HG03558 (cell line): ENCODE results near the gene CDH9.

Experiments
- ATAC-seq: cut with Tn5 transposase; IDR thresholded peaks from one replicate; pipeline ENCODE4 v1.9.1; 2021; ENCODE audit warnings: moderate number of reproducible peaks; ENCODE audit not compliant: unreplicated experiment; ENCODE audit errors: extremely low read depth

Gene CDH9, protein sequence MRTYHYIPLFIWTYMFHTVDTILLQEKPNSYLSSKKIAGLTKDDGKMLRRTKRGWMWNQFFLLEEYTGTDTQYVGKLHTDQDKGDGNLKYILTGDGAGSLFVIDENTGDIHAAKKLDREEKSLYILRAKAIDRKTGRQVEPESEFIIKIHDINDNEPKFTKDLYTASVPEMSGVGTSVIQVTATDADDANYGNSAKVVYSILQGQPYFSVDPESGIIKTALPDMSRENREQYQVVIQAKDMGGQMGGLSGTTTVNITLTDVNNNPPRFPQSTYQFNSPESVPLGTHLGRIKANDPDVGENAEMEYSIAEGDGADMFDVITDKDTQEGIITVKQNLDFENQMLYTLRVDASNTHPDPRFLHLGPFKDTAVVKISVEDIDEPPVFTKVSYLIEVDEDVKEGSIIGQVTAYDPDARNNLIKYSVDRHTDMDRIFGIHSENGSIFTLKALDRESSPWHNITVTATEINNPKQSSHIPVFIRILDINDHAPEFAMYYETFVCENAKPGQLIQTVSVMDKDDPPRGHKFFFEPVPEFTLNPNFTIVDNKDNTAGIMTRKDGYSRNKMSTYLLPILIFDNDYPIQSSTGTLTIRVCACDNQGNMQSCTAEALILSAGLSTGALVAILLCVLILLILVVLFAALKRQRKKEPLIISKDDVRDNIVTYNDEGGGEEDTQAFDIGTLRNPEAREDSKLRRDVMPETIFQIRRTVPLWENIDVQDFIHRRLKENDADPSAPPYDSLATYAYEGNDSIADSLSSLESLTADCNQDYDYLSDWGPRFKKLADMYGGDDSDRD

DNA sequence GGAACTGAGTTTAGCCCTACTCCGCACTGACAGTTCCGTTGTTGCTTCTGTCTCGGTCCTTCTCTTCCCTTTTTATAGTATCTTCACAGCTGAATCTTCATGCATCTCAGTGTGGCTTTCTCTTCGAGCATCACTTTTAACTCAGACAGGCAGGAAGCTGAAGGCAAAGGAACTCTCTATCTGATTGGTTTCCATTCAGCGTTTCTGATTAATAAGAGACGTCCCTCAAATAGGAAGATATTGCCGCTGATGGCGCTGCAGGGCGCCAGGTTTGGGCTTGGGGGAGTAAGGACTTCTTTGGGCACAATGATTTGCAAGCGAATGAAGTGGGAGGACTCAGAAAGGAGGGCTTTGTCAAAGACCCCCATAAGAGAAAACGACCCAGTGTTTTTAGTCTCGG, at the start of gene CDH9:
Gene CDH9 (minus strand): TSS at position 111 of the 400 bp plus-strand sequence. CDS start 50,253 bp downstream, outside the sequence.
- no peak for ATAC-seq

DNA sequence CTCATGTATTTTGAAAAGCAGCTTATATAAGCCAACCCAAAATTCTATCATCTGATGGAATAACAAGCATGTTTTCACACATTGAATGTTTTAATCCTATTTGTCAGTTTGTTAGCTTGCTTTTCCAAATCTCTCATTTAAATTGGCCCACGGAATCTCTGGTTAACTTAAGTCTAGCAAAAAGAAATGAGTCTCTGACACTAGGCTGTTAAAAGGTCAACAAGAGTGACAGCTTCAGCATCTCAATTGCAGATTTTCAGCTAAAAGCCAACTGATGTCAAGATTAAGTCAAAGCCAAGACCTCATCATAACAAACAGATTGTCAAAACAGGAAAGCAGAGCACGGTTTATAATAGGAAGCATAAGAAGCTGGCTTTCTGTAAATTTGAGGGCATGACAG, 49.4 kb upstream of the CDH9 start:
- no peak for ATAC-seq

DNA sequence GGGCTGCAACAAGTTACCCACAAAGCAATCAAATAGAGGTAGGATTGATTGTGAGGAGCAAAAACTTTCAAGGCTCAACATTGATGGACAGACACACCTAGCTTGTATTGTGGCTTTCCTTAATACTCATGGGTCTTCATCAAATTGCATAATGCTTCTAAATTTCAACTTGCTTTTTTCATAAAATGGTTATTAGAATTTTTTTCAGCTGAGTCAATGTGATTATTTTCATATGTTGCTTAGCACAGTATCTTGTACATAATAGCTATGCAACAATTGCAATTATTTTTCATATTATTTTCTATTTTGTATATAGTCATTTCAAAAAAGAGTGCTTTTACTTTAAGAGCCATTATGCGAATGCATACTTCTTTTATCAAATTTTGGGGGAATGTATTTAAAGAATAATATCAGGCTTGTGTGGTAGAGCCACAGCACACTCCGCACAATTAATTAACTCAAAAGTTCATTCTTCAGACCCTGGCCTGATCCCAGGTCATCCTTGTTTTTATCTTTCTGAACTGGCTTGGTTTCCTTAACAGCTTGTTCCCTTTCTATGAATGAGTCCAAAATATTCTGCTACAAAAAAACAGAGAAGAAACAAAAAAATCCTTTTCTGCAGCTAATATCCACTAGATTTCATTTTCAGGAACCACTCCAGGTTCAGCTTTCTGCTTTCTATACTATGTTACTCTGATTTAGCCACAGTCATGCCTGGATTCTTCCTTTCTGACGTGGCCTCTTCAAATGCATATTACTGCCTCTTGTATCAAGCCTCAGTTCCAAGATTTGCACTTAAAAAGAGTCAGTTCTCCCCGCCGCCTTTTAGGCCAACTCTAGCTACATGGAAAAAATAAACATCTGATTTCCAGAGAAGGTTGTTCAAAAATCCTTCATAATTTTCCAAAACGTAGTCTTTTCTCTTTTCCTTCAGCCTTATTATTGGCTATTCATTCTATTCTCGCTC, 45.3 kb upstream of the CDH9 start:
- ATAC-seq: no peak

DNA sequence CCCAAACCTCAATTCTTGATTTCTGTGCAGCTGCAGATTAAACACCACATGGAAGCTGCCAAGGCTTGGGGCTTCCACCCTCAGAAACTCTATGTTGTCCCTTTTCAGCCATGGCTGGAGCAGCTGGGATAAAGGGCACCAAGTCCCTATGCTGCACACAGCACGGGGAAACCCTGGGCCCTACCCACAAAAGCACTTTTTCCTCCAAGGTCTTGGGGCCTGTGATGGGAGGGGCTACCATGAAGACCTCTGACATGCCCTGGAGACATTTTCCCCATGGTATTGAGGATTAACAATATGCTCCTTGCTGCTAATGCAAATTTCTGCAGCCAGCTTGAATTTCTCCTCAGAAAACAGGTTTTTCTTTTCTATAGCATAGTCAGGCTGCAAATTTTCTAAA, 41.8 kb upstream of the CDH9 start:
- ATAC-seq: no peak

DNA sequence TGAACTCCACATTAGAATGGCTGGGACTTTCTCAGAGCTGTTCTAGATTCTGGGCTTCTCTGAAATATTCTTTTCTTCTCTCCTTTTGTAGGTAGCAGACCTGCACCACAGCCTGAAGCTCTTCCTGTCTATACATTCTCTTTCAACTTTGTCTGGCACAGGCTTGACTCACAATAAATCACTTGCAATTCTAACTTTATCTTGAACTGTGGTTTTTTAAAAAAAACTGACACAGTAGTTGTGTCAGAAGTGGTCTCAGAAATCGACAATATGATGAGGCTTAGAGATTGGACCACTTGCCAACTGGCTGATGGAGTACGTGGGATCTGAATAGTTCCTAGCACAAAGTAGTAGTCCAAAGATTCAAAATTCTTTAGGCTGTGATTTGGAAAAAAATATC, 24.1 kb upstream of the CDH9 start:
- no peak for ATAC-seq

DNA sequence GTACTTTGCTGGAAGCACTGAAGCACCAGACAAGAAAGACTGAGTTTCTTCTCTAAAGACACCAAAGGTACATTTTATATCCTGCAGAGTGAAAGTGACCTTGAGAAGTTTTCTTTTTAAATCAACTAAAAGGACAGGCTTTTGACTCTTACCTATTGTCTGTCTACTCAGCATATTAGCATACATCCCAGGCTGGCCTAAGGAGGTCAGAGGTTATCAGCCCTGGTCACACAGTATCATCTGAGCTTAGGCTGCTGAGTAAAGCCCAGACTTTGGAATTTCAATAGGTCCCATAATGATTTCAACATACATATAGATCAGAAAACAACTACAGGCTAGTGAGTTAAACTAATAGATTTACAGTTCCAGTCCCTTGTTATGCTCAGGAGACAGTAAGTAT, 10.1 kb upstream of the CDH9 start:
- ATAC-seq: no peak

DNA sequence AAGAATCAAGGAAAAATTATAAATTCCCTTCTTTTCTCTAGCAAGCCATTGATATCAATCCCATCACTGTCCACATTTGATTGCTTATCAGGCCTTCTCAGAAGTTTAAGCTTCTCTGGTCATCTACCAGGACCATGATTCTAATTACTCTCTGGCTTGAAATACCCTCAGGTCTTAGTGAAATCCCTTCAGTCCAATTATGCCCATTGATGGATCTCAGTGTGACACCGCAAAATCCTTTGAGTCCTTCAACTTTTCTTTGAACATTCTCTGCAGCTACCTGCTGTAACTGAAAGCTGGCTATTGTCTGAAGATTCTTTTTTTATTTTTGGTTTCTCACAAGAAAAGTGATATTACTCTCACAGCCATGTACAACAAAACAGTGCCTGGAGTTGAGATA, 3.0 kb upstream of the CDH9 start:
- no peak for ATAC-seq

DNA sequence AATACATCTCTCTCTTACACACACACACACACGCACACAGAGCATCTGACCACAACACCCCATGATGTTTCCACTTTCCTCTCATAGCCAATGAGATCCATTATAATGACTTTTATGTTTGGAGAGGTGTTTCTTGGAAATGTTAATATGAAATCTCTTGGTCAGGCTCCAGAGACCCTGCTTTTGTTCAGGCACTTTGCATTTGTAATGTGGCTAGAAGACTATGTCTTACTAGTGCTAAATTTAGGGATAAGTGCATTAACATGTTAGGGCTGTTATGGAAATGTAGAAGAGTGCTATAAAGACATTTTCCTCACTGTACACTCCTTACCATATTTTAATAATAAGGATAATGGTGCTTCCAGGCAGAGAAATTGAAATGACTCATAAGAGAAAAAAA, 3.8 kb downstream of the CDH9 start:
- ATAC-seq: no peak

DNA sequence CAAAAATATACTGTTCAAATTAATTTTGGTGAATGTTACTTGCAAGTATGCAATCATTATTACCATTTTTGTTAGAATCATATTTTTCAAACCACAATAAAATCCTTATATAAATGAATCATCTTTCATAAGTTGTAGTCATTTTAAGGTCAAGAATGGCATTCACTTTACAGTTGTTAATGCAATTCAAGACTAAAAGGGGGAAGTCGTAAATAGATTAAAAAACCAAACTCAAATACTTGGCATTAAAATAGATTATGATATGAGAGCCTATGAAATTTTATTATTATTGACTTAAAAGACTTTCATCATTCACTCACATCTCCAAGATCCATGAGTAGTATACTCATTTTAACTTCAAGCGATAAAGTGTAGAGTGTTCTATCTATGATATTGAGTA, 11.6 kb downstream of the CDH9 start:
- no peak for ATAC-seq

DNA sequence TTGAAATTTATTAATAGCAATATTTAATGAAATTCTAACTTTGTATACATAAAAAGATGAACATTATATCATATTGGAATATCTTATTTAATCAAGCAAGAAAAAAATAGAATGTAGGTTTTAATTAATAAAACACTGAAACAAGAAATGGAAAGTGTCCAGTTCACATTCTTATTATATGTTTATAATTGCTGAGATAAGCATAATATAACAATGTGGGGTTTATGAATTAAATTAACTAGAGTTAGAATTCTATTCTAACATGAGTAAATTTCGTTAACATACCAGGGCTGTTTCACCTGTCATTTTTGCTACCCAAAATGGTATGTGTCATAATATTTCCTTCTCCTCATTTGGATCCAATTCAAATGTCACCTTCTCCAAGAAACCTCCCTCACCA, 12.3 kb downstream of the CDH9 start:
- ATAC-seq: no peak

DNA sequence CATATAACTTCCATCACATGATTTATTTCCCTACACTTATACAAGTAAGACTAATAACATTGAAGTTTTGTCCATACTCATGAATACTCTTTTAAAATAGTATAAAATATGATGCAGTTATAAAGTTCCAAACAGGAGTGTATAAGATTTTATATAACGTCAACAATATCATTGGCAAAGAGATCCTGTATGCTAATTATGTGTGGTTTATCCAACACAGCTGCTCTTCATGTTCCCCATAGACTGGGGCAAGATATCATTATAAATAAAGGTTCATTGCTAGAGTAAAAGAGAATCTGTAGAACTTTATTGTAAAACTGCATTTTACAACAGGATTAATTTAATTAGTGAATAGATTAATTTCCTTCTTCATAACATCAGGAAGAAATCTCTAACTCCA, 16.9 kb downstream of the CDH9 start:
- no peak for ATAC-seq

DNA sequence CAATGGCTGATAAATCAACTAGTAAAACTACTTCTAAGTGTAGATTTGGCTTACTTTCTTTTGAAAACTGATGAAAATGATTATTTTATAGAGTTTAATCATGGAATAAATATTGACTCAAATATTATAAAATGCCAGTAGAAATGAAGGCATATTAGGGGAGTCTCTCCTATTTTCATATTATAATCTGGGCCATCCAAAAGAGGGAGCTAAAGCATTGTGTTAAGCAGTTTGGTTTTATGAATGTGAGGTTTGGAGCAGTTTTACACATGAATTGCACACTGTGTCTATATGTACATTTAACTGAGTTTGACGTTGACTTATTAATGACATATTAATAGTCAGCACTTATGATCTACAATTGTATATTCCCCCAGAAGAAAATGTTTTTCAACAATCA, 17.4 kb downstream of the CDH9 start:
- no peak for ATAC-seq

DNA sequence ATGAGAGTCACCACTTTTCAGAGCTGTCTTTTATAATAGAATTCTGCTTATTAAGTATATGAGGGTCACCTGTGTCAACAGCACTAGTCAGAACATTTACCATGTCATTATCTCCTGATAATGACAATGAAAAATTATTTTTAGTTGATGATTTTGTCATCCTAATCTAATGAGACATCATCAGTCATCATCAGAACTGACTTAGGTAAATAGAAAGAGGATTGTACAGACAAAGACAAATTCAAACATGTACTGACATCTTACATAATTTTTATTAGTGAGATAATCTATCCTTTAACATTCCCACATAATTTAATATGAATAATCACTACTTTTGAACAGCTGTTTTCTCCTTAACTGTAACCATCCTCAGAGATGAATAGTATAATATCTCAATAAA, 22.6 kb downstream of the CDH9 start:
- ATAC-seq: no peak

DNA sequence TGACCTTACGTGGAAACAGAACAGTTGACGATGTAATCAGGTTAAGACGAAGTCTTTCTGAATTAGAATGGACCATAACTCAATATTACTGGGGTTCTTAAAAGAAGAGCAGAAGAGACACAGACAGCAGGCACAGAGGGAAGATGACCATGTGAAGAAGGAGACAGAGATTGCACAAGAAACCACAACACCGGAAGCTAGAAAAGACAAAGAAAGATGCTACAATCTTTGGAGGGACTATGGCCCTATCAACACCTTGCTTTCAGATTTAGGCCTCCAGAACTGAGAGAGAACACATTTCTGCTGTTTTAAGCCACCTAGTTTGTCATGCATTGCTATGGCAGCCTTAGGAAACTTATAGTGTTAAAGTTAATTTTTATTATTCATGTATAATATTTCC, 27.1 kb downstream of the CDH9 start:
- no peak for ATAC-seq

DNA sequence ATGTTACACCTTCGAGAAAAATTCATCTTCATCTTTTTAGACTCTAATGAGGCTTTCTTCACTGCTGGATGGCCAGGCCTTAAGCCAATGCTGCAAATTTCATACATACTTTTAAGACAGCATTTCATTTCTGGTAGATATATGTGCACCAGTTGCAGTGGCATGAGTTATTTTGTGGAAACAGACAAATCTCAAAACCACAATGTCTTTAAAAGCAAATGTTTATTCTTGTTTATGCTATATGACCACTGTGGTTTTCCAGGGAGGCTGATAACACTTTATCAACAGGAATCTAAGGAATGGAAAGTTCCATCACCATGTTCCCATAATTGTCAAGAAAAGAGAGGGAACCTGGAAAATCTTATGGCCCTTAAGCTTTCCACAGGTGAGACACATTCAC, 27.7 kb downstream of the CDH9 start:
- ATAC-seq: no peak

DNA sequence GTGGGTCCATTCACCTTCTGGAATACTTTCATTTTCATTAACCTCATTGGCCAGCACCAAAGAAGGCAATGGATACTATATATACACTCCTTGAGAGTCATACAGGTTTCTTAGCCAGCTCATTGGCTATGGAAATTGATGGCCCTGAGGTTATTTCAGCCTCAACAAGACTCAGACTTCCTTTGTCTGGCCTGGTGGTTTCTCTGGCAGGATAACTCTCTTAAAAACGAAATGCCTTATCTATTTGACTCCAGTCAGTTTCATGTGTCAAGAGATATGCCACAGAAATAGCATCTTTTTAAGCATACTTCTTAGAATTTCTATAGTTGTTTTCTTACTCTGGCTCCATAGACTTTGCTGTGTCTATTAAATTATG, 28.9 kb downstream of the CDH9 start:
- no peak for ATAC-seq

DNA sequence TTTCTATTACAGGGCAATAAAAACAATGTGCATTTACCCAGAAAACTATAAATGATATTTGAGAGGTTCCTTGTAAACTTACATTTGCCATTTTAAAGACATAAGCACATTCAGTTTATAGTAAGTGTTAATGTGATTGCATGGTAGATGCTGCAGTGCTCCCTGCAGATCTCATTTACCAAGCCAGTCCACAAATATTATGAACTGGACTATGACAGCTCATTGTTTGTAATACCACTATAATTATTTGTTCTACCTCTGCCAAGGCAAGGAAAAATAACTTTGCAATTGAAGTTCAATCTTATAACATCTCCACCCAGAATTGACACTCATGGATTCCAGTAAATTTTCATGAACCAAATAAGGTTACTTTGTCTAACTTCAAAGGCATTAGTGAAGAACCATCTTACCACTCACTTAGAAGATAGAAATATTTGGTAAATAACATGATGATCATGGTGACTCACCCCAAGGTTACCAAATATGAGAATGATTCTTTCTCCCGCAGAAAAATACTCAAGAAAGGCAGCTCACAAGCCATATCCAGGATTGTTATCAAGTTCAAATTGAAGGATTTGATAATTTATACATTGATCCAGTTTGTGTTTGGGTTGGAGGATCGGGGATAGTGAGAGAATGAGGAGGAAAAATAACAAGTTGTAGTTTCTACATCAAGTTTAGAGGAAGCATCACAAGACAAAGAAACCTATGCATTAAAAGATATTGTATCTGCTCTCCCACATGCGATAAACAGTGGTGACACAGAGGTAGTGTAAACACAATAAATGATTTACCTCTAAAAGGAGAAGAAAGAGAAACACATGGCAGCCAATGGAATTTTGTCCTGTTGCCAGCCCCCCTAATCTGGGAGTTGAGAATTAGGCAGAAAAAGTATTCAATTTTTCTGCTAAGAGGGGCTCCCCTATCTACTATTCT, 29.5 kb downstream of the CDH9 start:
- ATAC-seq: no peak

DNA sequence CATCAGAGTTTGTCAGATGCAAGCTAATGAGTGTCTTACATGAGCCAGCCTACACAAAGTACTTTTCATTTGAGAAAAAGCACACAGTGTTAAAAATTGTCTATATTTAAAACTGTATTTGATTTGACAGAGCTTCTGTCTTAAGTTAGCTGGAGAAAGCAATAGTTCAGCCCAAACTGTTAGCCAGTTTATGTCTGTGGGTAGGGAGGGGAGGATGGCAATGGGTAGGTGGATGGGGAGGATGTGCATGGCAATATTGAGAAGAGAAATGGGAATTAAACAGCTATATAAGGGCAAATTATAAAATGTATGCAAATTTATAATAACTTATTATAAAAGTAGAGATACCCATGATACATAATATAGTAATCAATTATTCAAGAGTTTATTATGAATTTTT, 31.3 kb downstream of the CDH9 start:
- no peak for ATAC-seq

DNA sequence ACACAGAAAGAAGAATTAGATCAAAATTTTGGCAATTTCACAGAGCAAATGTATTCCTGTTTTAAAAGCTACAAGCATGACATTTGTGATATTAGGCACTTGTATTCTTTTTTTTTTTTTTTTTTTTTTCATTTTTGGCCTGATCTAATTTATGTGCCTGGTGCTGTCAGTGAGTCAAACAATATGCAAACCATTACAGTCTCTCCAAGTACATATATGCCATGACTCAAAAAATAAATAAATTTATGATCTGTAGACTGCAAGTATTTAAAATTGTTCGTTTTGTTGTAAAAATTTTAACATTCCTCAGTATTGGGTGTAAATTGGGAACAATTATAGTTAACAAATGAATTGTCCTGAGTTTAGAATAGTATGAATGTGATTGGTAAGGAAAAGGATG, 51.4 kb downstream of the CDH9 start:
- ATAC-seq: no peak

DNA sequence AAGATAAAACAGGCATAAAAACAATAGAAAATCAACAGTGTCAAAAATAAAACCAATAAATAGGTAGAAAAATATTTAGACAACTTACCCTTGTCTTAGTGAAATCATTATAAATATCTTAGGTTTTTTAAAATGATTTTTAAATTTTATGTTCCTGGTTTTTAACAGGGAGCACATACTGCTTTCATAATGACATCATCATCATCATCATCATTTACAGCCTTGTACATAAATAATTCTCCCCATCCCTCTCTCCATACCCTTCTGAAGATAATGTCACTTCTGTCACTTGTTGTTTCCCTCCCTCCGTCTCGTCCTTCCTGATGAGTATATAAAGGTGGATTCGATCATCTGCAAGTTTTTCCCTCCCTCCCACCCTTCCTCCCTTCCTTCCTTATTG, 56.6 kb downstream of the CDH9 start:
- ATAC-seq: no peak
